PFSK-1 (cell line): ENCODE data around the gene MBNL2.

Experiments used
- FOXP2 ChIP-seq: optimal IDR thresholded peaks from 2 replicates; pipeline ENCODE3; 2011; ENCODE audit warnings: borderline replicate concordance, control low read depth, inconsistent platforms; ENCODE audit not compliant: insufficient read depth; ENCODE audit errors: extremely low read length, extremely low read depth
- POLR2AphosphoS5 ChIP-seq: IDR thresholded peaks from 2 replicates; pipeline ENCODE4 v1.6.1; 2012; ENCODE audit warnings: low read depth, mild to moderate bottlenecking, control low read depth, low read length, moderate library complexity
- REST ChIP-seq, 2 experiments: IDR thresholded peaks; 2 replicates each; pipeline versions ENCODE4 v1.6.1 to v1.8.0; 2011 to 2012; ENCODE audit warnings: low read depth in 2 of 2, low read length in 2 of 2, control low read depth in 1 of 2, inconsistent platforms in 1 of 2, mild to moderate bottlenecking in 1 of 2, moderate library complexity in 1 of 2; ENCODE audit not compliant: insufficient read depth in 1 of 2
- SIN3A ChIP-seq: IDR thresholded peaks from 2 replicates; pipeline ENCODE4 v1.6.1; 2012; ENCODE audit warnings: mild to moderate bottlenecking, low read length, moderate library complexity, borderline replicate concordance; ENCODE audit not compliant: insufficient read depth
- TAF1 ChIP-seq: IDR thresholded peaks from 2 replicates; pipeline ENCODE4 v1.6.1; 2012; ENCODE audit warnings: low read length, control low read depth, borderline replicate concordance; ENCODE audit not compliant: insufficient read depth

GRCh38 chr13:97367016-97367822, 145.1 kb downstream of the MBNL2 start:
- no peak for TF ChIP-seq POLR2AphosphoS5
- TF ChIP-seq TAF1 = no peak
- TF ChIP-seq SIN3A = no peak
- TF ChIP-seq REST (IDR thresholded peaks at IDR 0.05; ENCODE audit: insufficient read depth in 1 of 2, low read depth in 2 of 2, low read length in 2 of 2) = no peak
- TF ChIP-seq FOXP2 = no peak
